Central memory CD4-positive, alpha-beta T cell (primary cell): ENCODE results near the gene DOK7.

Experiments
- DNase-seq: peaks from one replicate; pipeline ENCODE4 v3.0.0; 2022

The DOK7 gene

DNA sequence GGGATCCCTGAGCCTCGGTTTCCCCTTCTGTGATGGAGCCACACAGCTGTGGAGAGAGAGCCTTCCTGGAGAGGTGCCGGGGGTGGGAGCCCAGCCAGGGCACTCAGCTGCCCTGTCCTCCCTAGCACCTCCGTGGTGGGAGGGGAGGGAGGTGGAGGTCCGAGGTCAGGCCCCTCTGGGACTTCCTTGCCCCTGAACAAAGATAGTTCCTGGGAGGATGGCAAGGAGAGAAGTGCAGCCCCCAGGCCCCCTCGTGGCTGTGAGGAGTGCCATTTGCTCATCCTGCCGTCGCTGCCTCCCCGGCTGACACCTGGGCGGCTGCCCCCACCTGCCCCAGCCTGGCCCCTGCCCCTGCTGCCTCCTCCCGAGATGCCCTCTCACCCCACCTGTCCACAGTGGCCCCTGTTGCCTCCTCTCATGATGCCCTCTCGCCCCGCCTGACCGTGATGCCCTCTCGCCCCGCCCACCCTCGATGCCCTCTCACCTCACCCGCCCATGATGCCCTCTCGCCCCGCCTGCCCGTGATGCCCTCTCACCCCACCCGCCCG lies 12.7 kb downstream of the DOK7 start:
- DNase-seq, result no peak

DNA sequence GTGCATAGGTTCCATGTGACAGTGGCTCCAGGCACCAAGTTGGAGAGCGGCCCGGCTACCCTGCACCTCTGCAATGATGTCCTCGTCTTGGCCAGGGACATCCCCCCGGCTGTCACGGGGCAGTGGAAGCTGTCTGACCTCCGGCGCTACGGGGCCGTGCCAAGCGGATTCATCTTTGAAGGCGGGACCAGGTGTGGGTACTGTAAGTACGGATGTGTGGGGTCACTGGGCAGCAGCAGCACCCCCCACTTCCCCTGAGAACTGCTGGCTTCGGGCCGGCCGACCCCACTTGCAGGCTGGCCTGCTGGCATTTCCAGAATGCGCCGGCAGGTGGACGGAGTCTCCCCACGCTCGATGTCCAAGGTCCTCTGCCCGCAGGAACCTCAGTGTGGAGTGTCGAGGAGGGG lies 13.2 kb downstream of the DOK7 start:
- no peak for DNase-seq

DNA sequence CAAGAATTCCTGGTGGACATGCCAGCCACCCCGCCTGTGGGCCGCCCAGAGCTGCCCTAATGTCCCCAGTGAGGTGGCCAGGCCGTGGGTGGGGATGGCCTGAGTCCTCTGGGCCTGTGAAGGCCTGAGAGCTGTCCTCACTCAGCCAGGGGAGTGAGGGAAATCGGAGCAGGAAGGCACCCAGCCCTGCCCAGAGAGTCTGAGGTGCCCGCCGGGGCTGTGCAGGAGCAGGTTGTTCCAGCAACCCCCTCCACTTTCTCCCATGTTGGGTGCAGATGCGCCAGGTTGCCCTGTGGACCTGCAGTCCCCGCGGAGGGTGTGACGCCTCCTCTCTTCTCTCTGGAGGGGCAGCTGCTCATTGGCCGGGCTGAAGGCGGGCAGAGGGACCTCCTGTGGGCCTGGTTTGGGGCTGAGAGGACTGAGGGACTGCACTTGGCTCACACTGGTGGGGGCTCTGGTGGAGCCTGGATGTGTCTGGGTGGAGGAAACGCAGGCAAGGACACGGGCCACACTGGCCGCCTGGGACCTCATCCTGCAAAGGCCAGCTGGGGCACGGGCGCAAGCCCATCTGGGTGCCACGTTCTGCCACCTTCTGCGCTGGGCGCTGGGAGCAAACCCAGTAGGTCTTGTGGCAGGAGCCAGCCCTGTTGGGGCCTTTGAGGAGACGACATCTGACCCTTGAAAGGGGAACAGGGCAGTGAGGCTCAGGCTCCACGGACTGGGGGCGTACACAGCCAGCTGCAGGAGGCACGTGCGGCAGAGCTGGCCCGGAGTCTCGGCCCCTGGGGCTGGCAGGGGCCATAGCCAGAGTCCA lies 14.0 kb downstream of the DOK7 start:
- DNase-seq, result no peak

GRCh38 chr4:3477750-3478430 lies 14.8 kb downstream of the DOK7 start:
- DNase-seq, result no peak

- DNase-seq, result no peak
Measured at GRCh38 chr4:3478446-3479357, 15.6 kb downstream of the DOK7 start.

DNA sequence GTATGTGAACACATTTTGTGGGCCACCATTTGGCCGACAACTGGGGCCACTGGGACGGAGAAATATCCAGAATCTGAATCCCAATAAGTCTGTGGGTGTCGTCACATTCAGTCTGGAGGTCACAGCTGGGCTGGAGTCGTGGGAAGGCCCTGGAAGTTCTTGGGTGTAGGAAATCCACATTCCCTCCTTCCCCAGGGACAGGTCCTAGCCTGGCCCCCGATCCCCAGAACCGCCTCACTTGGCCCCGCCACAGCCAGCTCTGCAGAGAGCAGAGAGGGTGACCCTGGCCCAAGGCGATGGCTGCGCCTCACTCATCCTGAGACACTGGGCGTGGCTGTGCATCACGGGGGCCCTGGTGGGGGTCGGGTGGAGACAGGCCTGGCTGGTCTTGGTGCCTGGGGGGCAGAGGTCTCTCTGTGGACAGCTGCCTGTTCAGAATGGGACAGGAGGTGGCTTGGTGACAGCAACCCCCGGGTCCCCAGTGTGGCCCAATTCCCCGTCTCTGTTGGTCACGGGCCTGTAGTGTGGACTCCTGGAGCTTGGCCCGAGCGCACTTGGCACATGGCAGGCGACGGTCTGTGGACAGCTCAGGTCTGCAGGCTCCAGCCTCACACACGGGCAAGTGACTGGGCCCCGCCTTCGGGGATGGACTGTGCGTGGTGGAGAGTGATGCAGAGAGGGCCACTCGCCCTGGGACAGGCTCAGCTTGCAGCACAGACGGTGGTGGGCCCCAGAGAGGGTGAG lies 16.4 kb downstream of the DOK7 start:
- DNase-seq, result no peak

DNA sequence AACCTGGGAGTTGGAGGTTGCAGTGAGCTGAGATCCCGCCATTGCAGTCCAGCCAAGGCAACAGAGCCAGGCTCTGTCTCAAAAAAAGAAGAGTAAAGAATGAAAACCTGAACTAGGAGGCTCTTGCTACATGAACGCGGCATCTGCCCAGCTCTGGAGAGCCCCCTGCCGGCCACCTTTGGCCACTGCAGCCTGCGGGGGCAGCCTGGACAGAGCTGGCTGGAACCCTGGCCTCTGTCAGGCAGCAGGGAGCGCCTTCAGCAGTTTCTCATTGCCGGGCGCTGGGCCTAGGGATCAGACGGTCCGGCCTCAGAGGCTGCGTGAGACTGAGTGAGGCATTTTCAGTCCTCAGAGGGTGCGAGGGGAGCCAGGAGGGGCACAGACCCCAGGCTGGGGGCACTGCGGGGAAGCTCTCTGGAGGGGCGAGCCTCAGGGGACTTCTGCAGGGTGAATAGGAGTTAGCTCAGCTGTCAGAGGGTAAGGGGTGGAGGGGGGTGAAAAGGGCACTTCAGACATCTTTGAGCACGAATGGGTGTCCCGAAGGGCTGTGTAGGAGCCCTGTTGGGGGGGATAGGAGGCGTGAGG lies 17.5 kb downstream of the DOK7 start:
- peak; percentile 46 for DNase-seq

DNA sequence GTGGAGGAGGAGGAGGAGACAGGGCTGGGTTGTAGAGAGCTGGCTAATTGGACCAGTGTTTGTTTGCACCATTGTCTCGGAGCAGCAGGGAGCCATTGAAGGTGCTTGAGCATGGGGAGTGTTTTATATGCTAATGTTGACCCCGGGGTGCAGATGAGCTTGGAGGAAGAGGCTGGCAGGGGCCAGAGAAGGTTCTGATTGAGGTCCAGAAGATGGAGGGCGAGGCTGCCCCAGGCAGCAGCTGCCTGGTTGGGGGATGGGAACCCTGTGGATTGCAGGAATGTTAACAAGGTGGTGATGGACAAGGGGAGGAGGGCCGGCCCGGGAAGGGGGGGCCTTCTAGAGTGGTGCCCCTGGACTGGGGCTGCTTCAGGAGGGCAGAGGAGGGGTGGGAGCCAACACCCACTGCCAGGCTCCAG lies 18.0 kb downstream of the DOK7 start:
- no peak for DNase-seq

- no peak for DNase-seq
Measured at GRCh38 chr4:3481783-3482393, 18.8 kb downstream of the DOK7 start.

- no peak for DNase-seq
Measured at GRCh38 chr4:3482707-3483106, 19.6 kb downstream of the DOK7 start.

DNA sequence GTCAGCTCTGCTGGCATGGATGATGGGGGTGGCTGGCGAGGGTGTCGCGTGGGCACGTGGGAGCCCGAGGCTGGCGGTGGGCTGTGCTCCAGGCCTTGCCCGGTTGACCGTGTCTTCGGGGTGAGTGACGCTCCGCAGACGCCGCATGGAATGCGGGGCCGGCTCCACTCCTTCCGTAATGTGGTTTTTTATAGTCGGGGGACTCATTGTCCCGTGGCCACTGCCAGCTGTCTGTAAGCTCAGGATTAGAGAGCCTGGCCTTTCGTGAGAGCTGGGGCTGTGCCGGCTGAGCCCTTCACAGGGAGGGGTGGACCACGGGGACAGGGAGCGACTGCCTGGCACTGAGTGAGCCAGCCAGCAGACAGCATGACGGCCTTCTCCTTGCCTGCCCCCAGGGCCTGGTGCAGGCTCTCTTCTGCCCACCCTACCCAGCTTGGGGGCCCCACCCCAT lies 20.4 kb downstream of the DOK7 start:
- DNase-seq, result no peak

GRCh38 chr4:3484057-3484973 lies 21.2 kb downstream of the DOK7 start:
- DNase-seq, result no peak

- no peak for DNase-seq
Measured at GRCh38 chr4:3485011-3485791, 22.1 kb downstream of the DOK7 start.

DNA sequence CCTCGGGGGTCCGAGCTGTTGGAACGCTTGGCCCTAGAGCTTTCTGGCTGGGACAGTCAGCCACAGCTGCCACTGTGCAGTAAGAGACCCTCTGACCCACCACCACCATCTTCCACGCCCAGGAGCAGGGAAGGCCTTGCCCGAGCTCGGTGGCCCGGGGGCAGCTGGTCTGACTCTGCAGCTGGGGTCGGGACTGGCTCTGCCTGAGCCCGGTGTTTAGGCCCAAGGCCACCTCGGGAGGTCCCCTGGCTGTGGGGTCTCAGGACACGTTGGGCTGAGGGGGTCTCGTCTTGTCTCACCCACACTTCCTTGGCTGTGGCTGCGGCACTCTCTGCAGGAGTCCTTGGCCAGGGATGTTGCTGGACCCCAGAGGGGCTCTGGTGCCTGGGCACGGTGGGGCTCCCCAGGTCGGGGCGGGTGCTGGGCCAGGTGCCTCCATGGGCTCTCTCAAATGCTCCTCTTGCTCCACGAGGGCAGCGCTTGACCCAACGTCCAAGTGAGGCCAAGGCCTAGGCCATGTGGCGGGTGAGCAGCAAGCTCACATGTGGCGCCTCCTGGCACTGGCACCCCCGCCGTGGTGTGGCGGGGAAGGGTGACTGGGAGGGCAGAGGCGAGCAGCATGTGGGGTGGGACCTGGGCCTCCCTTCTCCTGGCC lies 22.9 kb downstream of the DOK7 start:
- no peak for DNase-seq

DNA sequence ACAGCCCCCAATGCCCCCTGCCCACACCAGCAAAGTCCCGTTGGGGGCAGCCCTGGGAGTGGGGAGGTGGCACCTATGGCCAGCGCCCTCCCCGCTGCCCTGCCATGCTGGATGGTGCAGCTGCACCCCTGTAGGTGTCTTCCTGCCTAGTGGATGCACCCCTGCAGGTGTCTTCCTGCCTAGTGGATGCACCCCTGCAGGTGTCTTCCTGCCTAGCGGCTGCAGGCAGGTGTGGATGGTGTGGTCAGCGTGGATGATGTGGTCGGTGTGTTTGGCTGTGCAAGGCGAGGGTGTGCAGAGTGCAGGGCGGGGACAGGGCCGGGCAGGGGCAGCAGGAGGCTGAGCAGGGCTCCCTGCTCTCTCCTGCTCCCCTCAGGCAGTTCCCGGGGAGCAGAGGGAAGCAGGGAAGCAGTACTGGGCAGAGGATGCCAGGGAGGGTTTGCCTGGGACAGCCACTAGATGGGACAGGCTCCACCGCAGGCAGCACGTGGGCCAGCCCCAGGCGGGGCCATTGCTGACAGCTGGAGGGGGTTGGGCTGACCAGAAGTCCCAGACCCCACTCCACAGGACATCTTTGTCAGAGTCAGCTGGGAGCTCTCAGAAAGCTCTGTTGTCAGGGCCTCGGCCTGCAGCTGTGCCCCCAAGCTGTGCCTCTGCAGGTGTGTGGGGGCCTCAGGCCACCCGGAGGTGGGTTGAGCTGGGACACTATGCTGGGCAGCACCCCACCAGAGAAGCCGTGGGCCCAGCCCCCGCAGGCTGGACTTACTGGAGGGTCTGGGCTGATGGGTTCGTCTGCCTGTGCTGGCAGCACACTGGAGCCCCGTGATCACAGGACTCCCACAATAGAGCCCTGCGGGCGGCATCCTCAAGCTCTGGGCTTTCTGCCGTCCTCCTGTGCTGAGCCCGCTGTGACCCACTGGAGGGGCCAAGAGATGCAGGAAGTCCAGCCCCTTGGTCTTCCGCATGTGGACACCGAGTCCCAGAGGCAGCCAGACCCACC lies 23.7 kb downstream of the DOK7 start:
- DNase-seq, result no peak

DNA sequence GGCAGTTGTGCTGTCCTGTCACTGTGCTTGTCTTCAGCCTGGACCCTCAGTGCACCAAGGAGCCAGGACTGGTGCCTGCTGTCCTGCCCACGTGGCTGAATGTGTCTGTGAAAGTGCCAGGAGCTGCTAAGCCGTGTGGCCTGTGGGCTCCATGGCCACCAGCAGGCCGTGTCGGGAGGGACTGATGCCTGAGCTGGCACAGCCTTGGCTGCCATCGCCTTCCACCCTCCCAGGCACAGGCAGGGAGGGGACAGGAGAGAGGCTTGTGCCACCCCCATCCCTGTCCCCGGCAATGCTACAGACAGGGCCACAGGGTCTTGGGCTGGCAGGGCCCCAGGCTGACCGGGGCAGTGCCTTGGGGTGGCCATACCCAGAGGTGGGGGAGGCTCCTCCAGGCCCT lies 24.8 kb downstream of the DOK7 start:
- DNase-seq, result no peak

DNA sequence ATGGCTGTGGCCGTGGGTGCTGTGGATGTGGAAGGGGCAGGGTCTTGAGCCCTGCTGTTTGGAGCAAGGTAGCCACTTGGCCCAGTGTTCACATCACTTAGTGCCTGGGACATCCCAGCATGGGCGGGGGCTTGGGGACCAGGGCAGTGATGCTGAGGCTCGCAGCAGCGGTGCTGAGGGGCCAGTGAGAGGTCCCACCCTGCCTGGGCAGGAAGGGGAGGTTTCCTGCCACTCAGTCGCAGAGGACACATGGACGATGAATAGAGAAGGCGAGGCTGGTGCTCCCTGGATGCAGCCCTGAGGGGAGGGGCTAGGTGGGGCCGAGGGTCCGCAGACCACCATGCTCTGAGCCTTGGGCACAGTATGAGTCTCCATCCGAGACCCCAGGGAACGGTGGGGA lies 25.7 kb downstream of the DOK7 start:
- DNase-seq, result no peak
